ENCODE data around the gene SLC28A3.
A peak's percentile ranks its signal among the peaks of the same experiment; 100 is the strongest.

SLC28A3 gene

DNA sequence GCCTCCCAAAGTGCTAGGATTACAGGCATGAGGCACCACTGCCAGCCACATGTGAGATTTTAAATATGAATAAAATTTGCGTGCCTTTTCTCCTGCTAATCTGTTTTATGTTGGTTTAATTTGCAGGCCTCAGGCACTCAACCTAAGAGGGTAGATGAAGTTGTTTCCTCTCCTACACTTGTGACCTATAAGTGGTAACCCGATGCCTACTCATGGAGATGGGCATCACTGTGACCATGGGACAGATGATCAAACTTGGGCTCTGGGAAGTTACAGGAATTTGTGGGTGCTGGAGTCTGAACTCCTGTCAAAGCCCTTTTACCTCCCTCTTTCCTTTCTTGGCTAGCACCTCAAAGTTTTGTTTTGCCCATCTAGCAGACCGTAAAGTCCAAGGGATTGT, 1.1 kb downstream of the SLC28A3 start:
- no peak overlapping the region for H2BK5ac ChIP-seq (ENCODE audit: low read depth, low read length, poor library complexity, severe bottlenecking)
- no peak overlapping the region for H3K4ac ChIP-seq (ENCODE audit: low read depth in 1 of 2, low read length in 2 of 2)
- peak overlapping the region; percentile 27 for H2BK120ac ChIP-seq (ENCODE audit: low read depth, low read length)
- H4K8ac ChIP-seq (ENCODE audit: low read length) = no peak overlapping the region
- no peak overlapping the region for H3K14ac ChIP-seq (ENCODE audit: low read length in 2 of 2)
- H2AFZ ChIP-seq (ENCODE audit: low read depth, low read length) = no peak overlapping the region
- 98% methylated on average over 2 of the region's 3 CpGs for WGBS
- H3K4me3 ChIP-seq (ENCODE audit: insufficient read depth in 1 of 2, low read depth in 1 of 2, low read length in 2 of 2) = no peak overlapping the region
- H2AK5ac ChIP-seq (ENCODE audit: low read length, severe bottlenecking) = no peak overlapping the region
- no peak overlapping the region for H3K27ac ChIP-seq (ENCODE audit: low read length, poor library complexity, severe bottlenecking)
- H3K23ac ChIP-seq (ENCODE audit: low read length in 2 of 2) = no peak overlapping the region
- no peaks in the 10 kb centered on the region for H3K27me3 ChIP-seq (ENCODE audit: control insufficient read depth in 1 of 2, insufficient read depth in 1 of 2, low read length in 2 of 2)
- no peak overlapping the region for H3K4me2 ChIP-seq (ENCODE audit: low read length, poor library complexity, severe bottlenecking)
- no peak overlapping the region for H3K18ac ChIP-seq (ENCODE audit: low read depth in 1 of 2, low read length in 2 of 2)
- H2BK12ac ChIP-seq (ENCODE audit: low read length in 2 of 2) = no peak overlapping the region
- no peak for DNase-seq
- H3K79me1 ChIP-seq (replicated peaks; ENCODE audit: low read length, poor library complexity, severe bottlenecking) = no peaks in the 10 kb centered on the region
- H3K9ac ChIP-seq (ENCODE audit: low read length) = no peak overlapping the region
- no peak overlapping the region for H4K91ac ChIP-seq (ENCODE audit: low read length)
- H3K9me3 ChIP-seq (ENCODE audit: control insufficient read depth, low read length) = no peaks in the 10 kb centered on the region
- no peak overlapping the region for H2BK15ac ChIP-seq (ENCODE audit: low read depth, poor library complexity, severe bottlenecking)
- no peaks in the 10 kb centered on the region for H3K36me3 ChIP-seq (ENCODE audit: control insufficient read depth in 1 of 2, insufficient read depth in 2 of 2, low read depth in 1 of 2, low read length in 2 of 2)
- peaks cover 3% of the 10 kb centered on the region for H3K4me1 ChIP-seq (ENCODE audit: control insufficient read depth, insufficient read depth, low read depth, low read length)

DNA sequence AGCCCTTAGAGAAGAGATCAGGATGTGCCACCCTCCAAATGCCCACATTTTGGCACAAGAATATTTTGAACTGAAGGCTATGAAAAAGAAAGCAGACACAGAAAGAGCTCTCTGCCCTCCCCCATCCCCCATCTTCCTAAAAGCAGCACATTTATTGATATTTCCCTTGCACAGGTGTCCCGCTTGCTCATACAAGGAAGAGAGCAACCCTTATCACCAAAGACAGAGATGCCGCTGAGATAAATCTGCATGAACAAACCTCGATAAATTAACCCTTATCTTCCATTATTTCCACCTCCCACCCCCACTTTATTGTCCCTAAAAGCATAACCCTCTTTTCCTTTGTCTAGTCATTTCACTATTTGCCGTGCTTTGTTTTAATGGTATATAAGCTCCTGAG, 1.8 kb downstream of the SLC28A3 start:
- Histone ChIP-seq H3K9me3 (ENCODE audit: control insufficient read depth, low read length) (no peaks in the 10 kb centered on the region), H3K27ac (ENCODE audit: low read length, poor library complexity, severe bottlenecking) (no peak overlapping the region), H3K79me1 (replicated peaks; ENCODE audit: low read length, poor library complexity, severe bottlenecking) (no peaks in the 10 kb centered on the region), H3K14ac (ENCODE audit: low read length in 2 of 2) (no peak overlapping the region), H3K18ac (ENCODE audit: low read depth in 1 of 2, low read length in 2 of 2) (no peak overlapping the region), H2BK12ac (ENCODE audit: low read length in 2 of 2) (no peak overlapping the region), H4K8ac (ENCODE audit: low read length) (no peak overlapping the region), H3K9ac (ENCODE audit: low read length) (no peak overlapping the region), H3K27me3 (ENCODE audit: control insufficient read depth in 1 of 2, insufficient read depth in 1 of 2, low read length in 2 of 2) (no peaks in the 10 kb centered on the region), H2BK5ac (ENCODE audit: low read depth, low read length, poor library complexity, severe bottlenecking) (no peak overlapping the region), H3K4me3 (ENCODE audit: insufficient read depth in 1 of 2, low read depth in 1 of 2, low read length in 2 of 2) (no peak overlapping the region), H2BK120ac (ENCODE audit: low read depth, low read length) (no peak overlapping the region), H4K91ac (ENCODE audit: low read length) (no peak overlapping the region), H3K4me1 (ENCODE audit: control insufficient read depth, insufficient read depth, low read depth, low read length) (peaks cover 3% of the 10 kb centered on the region), H3K4ac (ENCODE audit: low read depth in 1 of 2, low read length in 2 of 2) (no peak overlapping the region), H2BK15ac (ENCODE audit: low read depth, poor library complexity, severe bottlenecking) (no peak overlapping the region), H3K36me3 (ENCODE audit: control insufficient read depth in 1 of 2, insufficient read depth in 2 of 2, low read depth in 1 of 2, low read length in 2 of 2) (no peaks in the 10 kb centered on the region), H3K23ac (ENCODE audit: low read length in 2 of 2) (no peak overlapping the region), H2AFZ (ENCODE audit: low read depth, low read length) (no peak overlapping the region), H3K4me2 (ENCODE audit: low read length, poor library complexity, severe bottlenecking) (no peak overlapping the region), H2AK5ac (ENCODE audit: low read length, severe bottlenecking) (no peak overlapping the region)
- WGBS = 82% methylated on average over 3 of the region's 4 CpGs
- no peak for DNase-seq

DNA sequence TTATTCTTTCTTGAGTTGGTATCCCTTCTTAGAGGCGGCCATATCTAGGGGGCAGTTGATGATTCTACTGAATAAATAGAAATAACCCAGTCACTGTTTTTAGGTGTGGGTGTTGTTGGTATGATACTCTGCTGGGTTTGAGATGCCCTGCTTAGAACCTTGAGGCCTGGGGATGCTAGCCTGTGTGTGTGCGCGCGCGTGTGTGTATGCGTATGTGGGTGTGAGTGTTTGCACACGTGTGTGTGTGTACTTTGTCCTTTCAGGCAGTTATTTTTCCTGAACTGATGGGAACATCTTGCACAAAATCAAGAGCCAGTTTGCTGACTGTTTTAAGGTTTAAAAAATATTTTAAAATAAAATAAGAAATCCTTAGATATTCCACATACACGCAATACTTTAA, 3.3 kb downstream of the SLC28A3 start:
- no peak overlapping the region for H2AK5ac ChIP-seq (ENCODE audit: low read length, severe bottlenecking)
- no peaks in the 10 kb centered on the region for H3K27me3 ChIP-seq (ENCODE audit: control insufficient read depth in 1 of 2, insufficient read depth in 1 of 2, low read length in 2 of 2)
- H3K9ac ChIP-seq (ENCODE audit: low read length) = no peak overlapping the region
- H3K4me1 ChIP-seq (ENCODE audit: control insufficient read depth, insufficient read depth, low read depth, low read length) = peaks cover 2% of the 10 kb centered on the region
- no peak overlapping the region for H3K4me3 ChIP-seq (ENCODE audit: insufficient read depth in 1 of 2, low read depth in 1 of 2, low read length in 2 of 2)
- DNase-seq = no peak
- no peak overlapping the region for H3K18ac ChIP-seq (ENCODE audit: low read depth in 1 of 2, low read length in 2 of 2)
- H2AFZ ChIP-seq (ENCODE audit: low read depth, low read length) = no peak overlapping the region
- H4K8ac ChIP-seq (ENCODE audit: low read length) = no peak overlapping the region
- H3K23ac ChIP-seq (ENCODE audit: low read length in 2 of 2) = no peak overlapping the region
- H3K4me2 ChIP-seq (ENCODE audit: low read length, poor library complexity, severe bottlenecking) = no peak overlapping the region
- H3K36me3 ChIP-seq (ENCODE audit: control insufficient read depth in 1 of 2, insufficient read depth in 2 of 2, low read depth in 1 of 2, low read length in 2 of 2) = no peaks in the 10 kb centered on the region
- H3K14ac ChIP-seq (ENCODE audit: low read length in 2 of 2) = no peak overlapping the region
- H2BK120ac ChIP-seq (ENCODE audit: low read depth, low read length) = no peak overlapping the region
- H2BK5ac ChIP-seq (ENCODE audit: low read depth, low read length, poor library complexity, severe bottlenecking) = no peak overlapping the region
- H3K4ac ChIP-seq (ENCODE audit: low read depth in 1 of 2, low read length in 2 of 2) = no peak overlapping the region
- no peaks in the 10 kb centered on the region for H3K9me3 ChIP-seq (ENCODE audit: control insufficient read depth, low read length)
- no peak overlapping the region for H4K91ac ChIP-seq (ENCODE audit: low read length)
- no peak overlapping the region for H2BK15ac ChIP-seq (ENCODE audit: low read depth, poor library complexity, severe bottlenecking)
- no peak overlapping the region for H2BK12ac ChIP-seq (ENCODE audit: low read length in 2 of 2)
- 96% methylated on average over 7 of the region's 8 CpGs for WGBS
- no peaks in the 10 kb centered on the region for H3K79me1 ChIP-seq (replicated peaks; ENCODE audit: low read length, poor library complexity, severe bottlenecking)
- no peak overlapping the region for H3K27ac ChIP-seq (ENCODE audit: low read length, poor library complexity, severe bottlenecking)

DNA sequence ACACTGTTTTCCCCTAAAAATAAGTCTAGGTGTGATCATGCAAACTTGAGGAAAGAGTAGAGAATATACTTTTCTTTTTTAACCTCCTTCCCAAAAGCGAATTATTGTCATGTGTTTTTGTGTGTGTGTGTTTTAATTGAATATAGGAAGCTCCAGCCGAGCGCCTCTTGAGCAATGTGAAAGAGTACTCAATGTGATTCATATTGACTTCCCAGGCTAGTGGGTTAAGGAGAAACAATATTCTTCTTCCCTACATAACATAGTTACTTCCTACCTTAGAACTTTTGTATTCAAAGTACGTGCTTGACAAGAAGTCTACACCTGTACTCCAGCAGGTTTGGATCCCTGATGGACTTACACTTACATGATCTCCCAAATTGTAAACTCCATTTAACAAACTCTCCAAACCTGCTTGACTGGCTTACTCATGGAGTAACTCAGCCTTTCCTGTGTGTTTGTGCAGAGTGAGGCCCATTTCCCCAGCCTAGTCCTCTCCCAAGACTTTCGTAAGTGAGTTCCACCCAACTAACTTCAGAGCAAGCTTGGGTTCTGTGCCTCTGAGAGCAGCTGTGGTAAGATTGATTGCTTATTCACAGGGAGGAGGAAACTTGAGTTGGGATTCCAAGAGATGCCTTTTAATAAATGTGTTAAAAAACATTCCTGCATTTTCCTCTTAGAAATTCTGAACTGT, 9.3 kb downstream of the SLC28A3 start:
- H3K27ac ChIP-seq (ENCODE audit: low read length, poor library complexity, severe bottlenecking) = no peak overlapping the region
- H2BK12ac ChIP-seq (ENCODE audit: low read length in 2 of 2) = no peak overlapping the region
- no peak overlapping the region for H3K23ac ChIP-seq (ENCODE audit: low read length in 2 of 2)
- no peak overlapping the region for H2BK15ac ChIP-seq (ENCODE audit: low read depth, poor library complexity, severe bottlenecking)
- no peak overlapping the region for H2AK5ac ChIP-seq (ENCODE audit: low read length, severe bottlenecking)
- no peaks in the 10 kb centered on the region for H3K36me3 ChIP-seq (ENCODE audit: control insufficient read depth in 1 of 2, insufficient read depth in 2 of 2, low read depth in 1 of 2, low read length in 2 of 2)
- H3K27me3 ChIP-seq (ENCODE audit: control insufficient read depth in 1 of 2, insufficient read depth in 1 of 2, low read length in 2 of 2) = no peaks in the 10 kb centered on the region
- no peak overlapping the region for H2BK5ac ChIP-seq (ENCODE audit: low read depth, low read length, poor library complexity, severe bottlenecking)
- no peak overlapping the region for H4K8ac ChIP-seq (ENCODE audit: low read length)
- no peak overlapping the region for H2AFZ ChIP-seq (ENCODE audit: low read depth, low read length)
- no peak overlapping the region for H3K18ac ChIP-seq (ENCODE audit: low read depth in 1 of 2, low read length in 2 of 2)
- peak; percentile 20 for DNase-seq
- H3K14ac ChIP-seq (ENCODE audit: low read length in 2 of 2) = no peak overlapping the region
- WGBS = 90% methylated on average over 1 of the region's 5 CpGs
- no peak overlapping the region for H3K4ac ChIP-seq (ENCODE audit: low read depth in 1 of 2, low read length in 2 of 2)
- peak overlapping the region; percentile 1 for H3K9ac ChIP-seq (ENCODE audit: low read length)
- no peak overlapping the region for H4K91ac ChIP-seq (ENCODE audit: low read length)
- H3K79me1 ChIP-seq (replicated peaks; ENCODE audit: low read length, poor library complexity, severe bottlenecking) = no peaks in the 10 kb centered on the region
- H2BK120ac ChIP-seq (ENCODE audit: low read depth, low read length) = no peak overlapping the region
- H3K4me2 ChIP-seq (ENCODE audit: low read length, poor library complexity, severe bottlenecking) = no peak overlapping the region
- no peaks in the 10 kb centered on the region for H3K4me1 ChIP-seq (ENCODE audit: control insufficient read depth, insufficient read depth, low read depth, low read length)
- no peak overlapping the region for H3K4me3 ChIP-seq (ENCODE audit: insufficient read depth in 1 of 2, low read depth in 1 of 2, low read length in 2 of 2)
- peaks cover 16% of the 10 kb centered on the region for H3K9me3 ChIP-seq (ENCODE audit: control insufficient read depth, low read length)

Measured in mesenchymal stem cell (in vitro differentiated cells and primary cell).